ENCODE measurements around the gene TMC4. TPM values are rescaled to one million over a fixed set of nuclear protein-coding genes. Genes with fewer than 3 reads are reported as not detected.

TMC4 gene
- total and polyA plus RNA-seq, 2 experiments from 2014 or later: 2.3 to 7.8 TPM

DNA sequence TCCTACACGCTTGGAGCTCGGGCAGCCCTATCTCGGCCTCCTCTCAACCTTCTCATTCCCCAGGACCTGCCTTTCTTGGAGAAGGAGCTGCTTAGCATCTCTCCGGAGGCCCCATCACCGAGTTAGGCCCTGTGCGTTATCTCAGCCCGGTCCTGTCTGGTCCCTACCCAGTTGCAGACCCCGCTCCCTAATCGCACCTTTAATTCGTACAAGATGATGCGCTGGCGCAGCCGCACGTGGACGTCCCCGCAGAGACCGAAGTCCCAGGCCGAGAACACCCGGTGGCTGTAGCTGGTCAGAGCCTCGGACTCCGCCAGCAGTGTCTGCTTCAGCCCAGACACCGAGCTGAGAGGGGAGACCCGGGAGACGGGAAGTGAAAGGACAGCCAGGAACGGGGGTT is 7.7 kb downstream of the TMC4 start (continued):
- TF ChIP-seq, protein P1, sequence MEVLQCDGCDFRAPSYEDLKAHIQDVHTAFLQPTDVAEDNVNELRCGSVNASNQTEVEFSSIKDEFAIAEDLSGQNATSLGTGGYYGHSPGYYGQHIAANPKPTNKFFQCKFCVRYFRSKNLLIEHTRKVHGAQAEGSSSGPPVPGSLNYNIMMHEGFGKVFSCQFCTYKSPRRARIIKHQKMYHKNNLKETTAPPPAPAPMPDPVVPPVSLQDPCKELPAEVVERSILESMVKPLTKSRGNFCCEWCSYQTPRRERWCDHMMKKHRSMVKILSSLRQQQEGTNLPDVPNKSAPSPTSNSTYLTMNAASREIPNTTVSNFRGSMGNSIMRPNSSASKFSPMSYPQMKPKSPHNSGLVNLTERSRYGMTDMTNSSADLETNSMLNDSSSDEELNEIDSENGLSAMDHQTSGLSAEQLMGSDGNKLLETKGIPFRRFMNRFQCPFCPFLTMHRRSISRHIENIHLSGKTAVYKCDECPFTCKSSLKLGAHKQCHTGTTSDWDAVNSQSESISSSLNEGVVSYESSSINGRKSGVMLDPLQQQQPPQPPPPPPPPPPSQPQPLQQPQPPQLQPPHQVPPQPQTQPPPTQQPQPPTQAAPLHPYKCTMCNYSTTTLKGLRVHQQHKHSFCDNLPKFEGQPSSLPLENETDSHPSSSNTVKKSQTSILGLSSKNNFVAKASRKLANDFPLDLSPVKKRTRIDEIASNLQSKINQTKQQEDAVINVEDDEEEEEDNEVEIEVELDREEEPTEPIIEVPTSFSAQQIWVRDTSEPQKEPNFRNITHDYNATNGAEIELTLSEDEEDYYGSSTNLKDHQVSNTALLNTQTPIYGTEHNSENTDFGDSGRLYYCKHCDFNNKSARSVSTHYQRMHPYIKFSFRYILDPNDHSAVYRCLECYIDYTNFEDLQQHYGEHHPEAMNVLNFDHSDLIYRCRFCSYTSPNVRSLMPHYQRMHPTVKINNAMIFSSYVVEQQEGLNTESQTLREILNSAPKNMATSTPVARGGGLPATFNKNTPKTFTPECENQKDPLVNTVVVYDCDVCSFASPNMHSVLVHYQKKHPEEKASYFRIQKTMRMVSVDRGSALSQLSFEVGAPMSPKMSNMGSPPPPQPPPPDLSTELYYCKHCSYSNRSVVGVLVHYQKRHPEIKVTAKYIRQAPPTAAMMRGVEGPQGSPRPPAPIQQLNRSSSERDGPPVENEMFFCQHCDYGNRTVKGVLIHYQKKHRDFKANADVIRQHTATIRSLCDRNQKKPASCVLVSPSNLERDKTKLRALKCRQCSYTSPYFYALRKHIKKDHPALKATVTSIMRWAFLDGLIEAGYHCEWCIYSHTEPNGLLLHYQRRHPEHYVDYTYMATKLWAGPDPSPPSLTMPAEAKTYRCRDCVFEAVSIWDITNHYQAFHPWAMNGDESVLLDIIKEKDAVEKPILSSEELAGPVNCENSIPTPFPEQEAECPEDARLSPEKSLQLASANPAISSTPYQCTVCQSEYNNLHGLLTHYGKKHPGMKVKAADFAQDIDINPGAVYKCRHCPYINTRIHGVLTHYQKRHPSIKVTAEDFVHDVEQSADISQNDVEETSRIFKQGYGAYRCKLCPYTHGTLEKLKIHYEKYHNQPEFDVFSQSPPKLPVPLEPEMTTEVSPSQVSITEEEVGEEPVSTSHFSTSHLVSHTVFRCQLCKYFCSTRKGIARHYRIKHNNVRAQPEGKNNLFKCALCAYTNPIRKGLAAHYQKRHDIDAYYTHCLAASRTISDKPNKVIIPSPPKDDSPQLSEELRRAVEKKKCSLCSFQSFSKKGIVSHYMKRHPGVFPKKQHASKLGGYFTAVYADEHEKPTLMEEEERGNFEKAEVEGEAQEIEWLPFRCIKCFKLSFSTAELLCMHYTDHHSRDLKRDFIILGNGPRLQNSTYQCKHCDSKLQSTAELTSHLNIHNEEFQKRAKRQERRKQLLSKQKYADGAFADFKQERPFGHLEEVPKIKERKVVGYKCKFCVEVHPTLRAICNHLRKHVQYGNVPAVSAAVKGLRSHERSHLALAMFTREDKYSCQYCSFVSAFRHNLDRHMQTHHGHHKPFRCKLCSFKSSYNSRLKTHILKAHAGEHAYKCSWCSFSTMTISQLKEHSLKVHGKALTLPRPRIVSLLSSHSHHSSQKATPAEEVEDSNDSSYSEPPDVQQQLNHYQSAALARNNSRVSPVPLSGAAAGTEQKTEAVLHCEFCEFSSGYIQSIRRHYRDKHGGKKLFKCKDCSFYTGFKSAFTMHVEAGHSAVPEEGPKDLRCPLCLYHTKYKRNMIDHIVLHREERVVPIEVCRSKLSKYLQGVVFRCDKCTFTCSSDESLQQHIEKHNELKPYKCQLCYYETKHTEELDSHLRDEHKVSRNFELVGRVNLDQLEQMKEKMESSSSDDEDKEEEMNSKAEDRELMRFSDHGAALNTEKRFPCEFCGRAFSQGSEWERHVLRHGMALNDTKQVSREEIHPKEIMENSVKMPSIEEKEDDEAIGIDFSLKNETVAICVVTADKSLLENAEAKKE (CRISPR knock-in tag; IDR thresholded peaks at IDR 0.05): no peak
- TF ChIP-seq EZH2 (IDR thresholded peaks at IDR 0.05; ENCODE audit: low read depth, unreplicated experiment): no peak
- TF ChIP-seq POLR2AphosphoS5 (IDR thresholded peaks at IDR 0.05; ENCODE audit: low read depth): no peak
- TF ChIP-seq JUNB (IDR thresholded peaks at IDR 0.05; ENCODE audit: unreplicated experiment): no peak
- TF ChIP-seq, protein P2, sequence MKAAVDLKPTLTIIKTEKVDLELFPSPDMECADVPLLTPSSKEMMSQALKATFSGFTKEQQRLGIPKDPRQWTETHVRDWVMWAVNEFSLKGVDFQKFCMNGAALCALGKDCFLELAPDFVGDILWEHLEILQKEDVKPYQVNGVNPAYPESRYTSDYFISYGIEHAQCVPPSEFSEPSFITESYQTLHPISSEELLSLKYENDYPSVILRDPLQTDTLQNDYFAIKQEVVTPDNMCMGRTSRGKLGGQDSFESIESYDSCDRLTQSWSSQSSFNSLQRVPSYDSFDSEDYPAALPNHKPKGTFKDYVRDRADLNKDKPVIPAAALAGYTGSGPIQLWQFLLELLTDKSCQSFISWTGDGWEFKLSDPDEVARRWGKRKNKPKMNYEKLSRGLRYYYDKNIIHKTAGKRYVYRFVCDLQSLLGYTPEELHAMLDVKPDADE (IDR thresholded peaks at IDR 0.05): no peak

DNA sequence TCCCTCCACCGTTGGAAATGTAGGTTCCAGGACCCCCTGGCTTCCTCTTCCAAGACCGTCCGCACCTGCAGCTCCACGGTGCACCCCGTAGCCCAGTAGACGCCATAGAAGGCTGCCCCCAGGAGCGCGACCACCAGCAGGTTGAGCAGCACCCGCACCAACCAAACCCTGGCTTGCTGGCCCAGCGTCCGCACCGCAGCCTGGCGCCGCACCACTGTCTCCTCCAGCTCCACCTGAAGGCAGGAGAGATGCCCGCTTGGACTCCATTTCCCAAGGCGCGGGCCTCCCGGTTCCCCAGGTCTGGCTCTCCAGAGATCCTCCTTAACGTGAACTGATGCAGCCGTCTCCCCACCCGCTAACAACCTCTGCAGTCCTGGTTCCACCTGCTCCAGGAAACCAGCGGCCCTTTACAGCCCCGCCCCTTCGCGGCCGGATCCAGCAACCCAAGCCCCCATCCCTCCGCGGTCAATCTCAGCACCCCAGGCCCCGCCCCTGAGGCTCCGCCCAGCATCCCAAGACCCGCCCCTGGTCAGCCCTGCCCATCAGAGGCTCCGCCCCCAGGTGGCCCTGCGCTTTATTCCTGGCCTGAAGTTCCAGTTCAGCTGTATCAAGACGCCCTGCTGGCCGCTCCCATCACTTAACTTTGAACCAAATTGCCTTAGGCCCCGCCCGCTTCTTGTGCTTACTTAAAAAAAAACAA is 8.4 kb downstream of the TMC4 start:
- Histone ChIP-seq H3F3A (replicated peaks; ENCODE audit: low read depth) (peaks cover 22% of the 10 kb centered on the region), H3K9me2 (ENCODE audit: insufficient read depth) (no peaks in the 10 kb centered on the region), H3K4me2 (peak overlapping the region; percentile 90), H4K20me1 (replicated peaks; ENCODE audit: insufficient read depth) (peaks cover 2% of the 10 kb centered on the region; the same call in 1 of the 2 replicates), H3K27me3 (ENCODE audit: insufficient read depth) (peaks cover 7% of the 10 kb centered on the region; the same call in 1 of the 2 replicates), H2AFZ (peak overlapping the region; percentile 63; the same call in 1 of the 2 replicates), H3K4me3 (peak overlapping the region; percentile 65), H3K27ac (ENCODE audit: low read depth) (no peak overlapping the region), H3K36me3 (ENCODE audit: insufficient read depth) (no peaks in the 10 kb centered on the region), H3K4me1 (ENCODE audit: insufficient read depth) (peaks cover 5% of the 10 kb centered on the region; the same call in 1 of the 2 replicates), H3K79me2 (replicated peaks; ENCODE audit: insufficient read depth) (no peaks in the 10 kb centered on the region)
- DNase-seq (ENCODE audit: low spot score): peak; percentile 97
- no peaks in the 10 kb centered on the region; the same call in 2 of the 3 replicates for H3K9me3 Mint-ChIP-seq
- peaks cover 47% of the 10 kb centered on the region for H3K27me3 Mint-ChIP-seq (ENCODE audit: insufficient read depth, low read depth, poor library complexity)
- peak overlapping the region; percentile 73 for H3K4me3 Mint-ChIP-seq
- H3K27ac Mint-ChIP-seq: no peak overlapping the region
- peaks cover 30% of the 10 kb centered on the region for H3K4me1 Mint-ChIP-seq
- TF ChIP-seq STAT1 (IDR thresholded peaks at IDR 0.05; ENCODE audit: unreplicated experiment) (no peak), NANOG (IDR thresholded peaks at IDR 0.05; ENCODE audit: borderline replicate concordance) (no peak), ZNF114 (CRISPR knock-in tag; IDR thresholded peaks at IDR 0.05) (no peak), ZNF331 (CRISPR knock-in tag; IDR thresholded peaks at IDR 0.05; ENCODE audit: low read depth) (no peak), POLR2AphosphoS5 (IDR thresholded peaks at IDR 0.05; ENCODE audit: low read depth) (peak; percentile 47), EZH2phosphoT487 (IDR thresholded peaks at IDR 0.05; ENCODE audit: unreplicated experiment) (no peak)
- no peaks in the 10 kb centered on the region for H3K36me3 Mint-ChIP-seq (ENCODE audit: low read depth)
- peak; percentile 40 for ATAC-seq
